ENCODE measurements around the gene FNIP2.
"Not testable (repeated sequence)": the region's sequence is repeated elsewhere in the genome, so short reads cannot be mapped to it uniquely, and the experiment has no call there.

FNIP2 gene

GRCh38 chr4:158869761-158870160 lies 100.9 kb downstream of the FNIP2 start:
- no peak for DNase-seq (ENCODE audit: low read depth in 2 of 3, low spot score in 2 of 3)

GRCh38 chr4:158870282-158870625 lies 101.4 kb downstream of the FNIP2 start:
- no peak for DNase-seq (ENCODE audit: low read depth in 2 of 3, low spot score in 2 of 3)

DNA sequence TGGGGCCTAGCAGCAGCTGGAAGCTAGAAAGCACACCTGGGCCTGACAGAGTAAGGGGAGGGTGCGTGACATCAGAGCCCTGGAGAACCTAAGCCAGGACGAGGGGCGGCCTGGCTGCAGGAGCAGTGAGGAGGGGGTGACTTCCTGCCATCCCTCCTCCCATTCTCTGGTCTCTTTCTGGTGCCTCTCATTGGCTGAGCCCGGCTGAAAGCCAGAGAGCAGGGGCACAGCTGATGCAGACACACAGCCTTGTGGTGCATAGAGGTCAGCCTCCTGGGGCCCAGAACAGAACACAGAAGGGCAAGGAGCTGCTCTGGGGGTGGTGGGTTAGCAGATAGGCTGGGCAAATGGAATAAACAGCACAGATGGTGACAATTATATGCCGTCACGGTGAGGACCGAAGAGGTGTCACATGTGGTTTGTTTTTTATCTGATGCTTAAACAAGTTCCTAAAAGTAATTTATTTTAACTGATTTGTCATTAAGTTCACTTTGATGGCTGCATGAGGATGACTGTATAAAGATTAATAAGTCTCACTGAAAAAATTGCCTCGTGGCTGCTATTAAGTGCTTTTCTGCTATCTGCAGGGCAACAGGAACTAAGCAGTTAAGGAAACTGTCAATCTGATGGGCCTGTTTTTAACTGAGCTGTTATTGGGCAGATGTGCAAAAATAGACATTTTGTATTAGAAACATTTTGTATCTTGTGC lies 102.0 kb downstream of the FNIP2 start:
- DNase-seq (ENCODE audit: low read depth in 2 of 3, low spot score in 2 of 3), result no peak

- DNase-seq (ENCODE audit: low read depth in 2 of 3, low spot score in 2 of 3), result no peak
These were observed 102.5 kb downstream of the FNIP2 start for GRCh38 chr4:158871335-158871724.

GRCh38 chr4:158873795-158874401 lies 105.1 kb downstream of the FNIP2 start:
- no peak for DNase-seq (ENCODE audit: low read depth in 2 of 3, low spot score in 2 of 3)

DNA sequence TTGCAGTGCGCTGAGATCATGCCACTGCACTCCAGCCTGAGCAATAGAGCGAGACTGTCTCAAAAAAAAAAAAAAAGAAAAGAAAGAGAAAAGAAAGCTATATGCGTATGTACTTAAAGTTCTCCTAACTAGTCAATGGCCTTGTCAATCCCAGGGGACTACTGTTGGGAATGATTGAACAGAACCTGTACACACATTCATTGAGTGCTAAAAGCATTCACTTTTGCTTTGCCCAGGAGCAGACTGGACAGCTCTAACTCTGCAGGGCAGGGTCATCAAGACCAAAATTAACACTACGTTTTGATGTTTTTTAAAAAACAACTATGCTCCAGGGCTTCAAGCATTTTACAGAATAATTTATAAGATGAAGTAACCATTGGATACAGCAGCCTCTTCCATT lies 106.2 kb downstream of the FNIP2 start:
- no peak for DNase-seq (ENCODE audit: low read depth in 2 of 3, low spot score in 2 of 3)

DNA sequence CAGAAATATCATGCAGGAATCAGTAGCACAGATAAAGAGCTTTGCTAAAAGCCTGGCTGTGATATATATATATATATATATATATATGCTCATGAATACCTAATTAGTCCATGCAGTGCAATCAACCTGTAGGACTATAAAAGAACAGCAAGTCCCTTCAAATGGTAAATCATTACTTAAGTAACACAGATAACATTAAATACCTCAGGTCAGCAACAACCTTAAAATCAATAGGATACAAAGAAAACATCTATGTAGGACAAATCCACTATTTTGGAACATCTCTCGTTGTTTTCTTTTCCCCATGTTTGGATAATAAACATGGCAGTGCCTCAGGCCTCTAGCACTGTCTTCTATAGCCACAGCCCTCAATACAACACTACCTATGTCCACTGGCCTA lies 106.6 kb downstream of the FNIP2 start:
- DNase-seq (ENCODE audit: low read depth in 2 of 3, low spot score in 2 of 3), result no peak

- DNase-seq (ENCODE audit: low read depth in 2 of 3, low spot score in 2 of 3), result no peak
These were observed 108.2 kb downstream of the FNIP2 start for GRCh38 chr4:158877069-158877468.

DNA sequence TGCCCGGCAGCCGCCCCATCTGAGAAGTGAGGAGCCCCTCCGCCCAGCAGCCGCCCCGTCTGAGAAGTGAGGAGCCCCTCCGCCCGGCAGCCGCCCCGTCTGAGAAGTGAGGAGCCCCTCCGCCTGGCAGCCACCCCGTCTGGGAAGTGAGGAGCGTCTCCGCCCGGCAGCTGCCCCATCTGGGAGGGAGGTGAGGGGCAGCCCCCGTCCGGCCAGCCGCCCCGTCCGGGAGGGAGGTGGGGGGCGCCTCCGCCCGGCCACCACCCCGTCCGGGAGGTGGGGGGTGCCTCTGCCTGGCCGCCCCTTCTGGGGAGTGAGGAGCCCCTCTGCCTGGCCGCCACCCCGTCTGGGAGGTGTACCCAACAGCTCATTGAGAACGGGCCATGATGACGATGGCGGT lies 113.3 kb downstream of the FNIP2 start:
- not testable (repeated sequence) for DNase-seq (ENCODE audit: low read depth in 2 of 3, low spot score in 2 of 3)

DNA sequence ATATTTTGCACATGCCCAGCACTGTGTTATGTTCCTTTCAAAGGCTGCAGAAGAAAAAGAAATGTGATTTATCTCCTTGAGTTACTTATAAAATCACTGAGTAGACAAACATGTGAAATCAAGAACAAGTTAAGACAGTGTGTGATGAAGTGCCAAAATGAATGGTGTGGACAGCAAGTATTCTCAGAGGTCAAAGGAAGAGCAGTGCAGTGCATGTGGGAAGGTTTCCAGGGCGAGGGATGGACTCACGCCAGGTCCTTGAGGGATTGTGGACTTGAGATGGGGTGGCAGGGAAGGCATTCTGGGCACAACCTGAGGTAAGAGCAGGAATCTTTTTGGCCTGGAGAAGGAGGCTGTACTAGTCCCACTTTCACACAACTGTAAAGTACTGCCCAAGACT lies 115.5 kb downstream of the FNIP2 start:
- no peak for DNase-seq (ENCODE audit: low read depth in 2 of 3, low spot score in 2 of 3)

GRCh38 chr4:158885564-158885963 lies 116.7 kb downstream of the FNIP2 start:
- DNase-seq (ENCODE audit: low read depth in 2 of 3, low spot score in 2 of 3), result no peak

DNA sequence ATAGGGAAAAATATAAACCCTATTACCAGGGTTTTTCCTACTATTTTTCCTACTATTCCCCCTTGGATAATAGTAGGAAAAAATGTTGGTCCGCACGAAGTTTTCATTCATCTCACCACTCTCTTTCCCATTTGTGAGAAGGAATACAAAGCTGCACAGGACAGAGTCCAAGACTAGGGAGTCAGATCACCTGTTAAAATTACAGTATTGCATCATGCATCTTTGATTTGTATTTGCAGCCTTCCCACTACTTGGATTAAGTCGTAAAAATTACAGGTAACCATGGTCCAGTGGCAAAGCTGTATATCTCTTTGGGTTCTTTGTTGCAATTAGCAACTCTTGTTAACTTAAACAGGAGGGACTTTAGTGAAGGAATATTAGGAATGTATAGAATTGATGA lies 121.5 kb downstream of the FNIP2 start:
- no peak for DNase-seq (ENCODE audit: low read depth in 2 of 3, low spot score in 2 of 3)

DNA sequence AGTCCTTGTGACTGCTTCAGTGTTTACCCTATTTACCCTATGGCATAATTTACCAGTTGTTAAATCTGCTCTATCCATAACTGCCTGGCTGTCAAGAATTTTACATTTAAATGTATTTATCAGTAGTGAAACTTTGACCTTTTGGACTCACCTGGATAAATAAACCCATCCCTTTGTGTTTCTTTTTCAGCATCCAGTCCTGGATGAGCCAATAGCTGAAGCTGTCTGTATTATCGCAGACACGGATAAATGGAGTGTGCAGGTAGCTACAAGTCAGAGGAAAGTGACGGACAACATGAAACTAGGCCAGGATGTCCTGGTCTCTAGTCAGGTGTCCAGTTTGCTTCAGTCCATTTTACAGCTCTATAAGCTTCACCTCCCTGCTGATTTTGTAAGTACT lies 122.4 kb downstream of the FNIP2 start:
- no peak for DNase-seq (ENCODE audit: low read depth in 2 of 3, low spot score in 2 of 3)

GRCh38 chr4:158894826-158895225 lies 126.0 kb downstream of the FNIP2 start:
- no peak for DNase-seq (ENCODE audit: low read depth in 2 of 3, low spot score in 2 of 3)

GRCh38 chr4:158895797-158896576 lies 127.2 kb downstream of the FNIP2 start:
- no peak for DNase-seq (ENCODE audit: low read depth in 2 of 3, low spot score in 2 of 3)

GRCh38 chr4:158896577-158897238 lies 127.9 kb downstream of the FNIP2 start:
- not testable (repeated sequence) for DNase-seq (ENCODE audit: low read depth in 2 of 3, low spot score in 2 of 3)

GRCh38 chr4:158900408-158900807 lies 131.6 kb downstream of the FNIP2 start:
- DNase-seq (ENCODE audit: low read depth in 2 of 3, low spot score in 2 of 3), result not testable (repeated sequence)

- not testable (repeated sequence) for DNase-seq (ENCODE audit: low read depth in 2 of 3, low spot score in 2 of 3)
These were observed 133.7 kb downstream of the FNIP2 start for GRCh38 chr4:158902280-158903078.

DNA sequence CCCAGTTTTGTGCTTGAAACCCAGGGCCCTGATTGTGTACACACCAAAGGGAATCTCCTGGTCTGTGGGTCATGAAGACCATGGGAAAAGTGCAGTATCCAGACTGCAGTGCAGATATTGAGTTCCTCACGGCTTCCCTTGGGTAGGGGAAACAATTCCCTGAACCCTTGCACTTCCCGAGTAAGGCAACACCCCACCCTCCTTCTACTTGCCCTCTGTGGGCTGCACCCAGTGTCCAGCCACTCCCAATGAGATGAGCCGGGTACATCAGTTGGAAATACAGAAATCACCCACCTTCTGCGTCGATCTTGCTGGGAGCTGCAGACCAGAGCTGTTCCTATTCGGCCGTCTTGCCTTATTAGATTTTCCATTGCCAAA lies 134.2 kb downstream of the FNIP2 start:
- no peak for DNase-seq (ENCODE audit: low read depth in 2 of 3, low spot score in 2 of 3)

GRCh38 chr4:158903472-158904043 lies 134.7 kb downstream of the FNIP2 start:
- DNase-seq (ENCODE audit: low read depth in 2 of 3, low spot score in 2 of 3), result no peak

- no peak for DNase-seq (ENCODE audit: low read depth in 2 of 3, low spot score in 2 of 3)
These were observed 136.0 kb downstream of the FNIP2 start for GRCh38 chr4:158904815-158905214.

Measured in activated CD8-positive, alpha-beta memory T cell treated with anti-CD3 and anti-CD28 coated beads for 48 hours (primary cell).